Endothelial cell of umbilical vein (primary cell): ENCODE results near the gene CLCN3. TPM values are rescaled to one million over a fixed set of nuclear protein-coding genes. Genes with fewer than 3 reads are reported as not detected.

Experiments used
- BruUV-seq: library from RNA; stranded (reverse); fragments of 400-500 nt; replicated peaks from 2 replicates; lab custom pipeline; 2021; lab: Mats Ljungman, UMichigan
- CTCF ChIA-PET: fragments of 300-600, 350-600 bp; sonication (Branson Sonifier 250); formaldehyde crosslinking; loops from one replicate; lab custom pipeline; 2021; ENCODE audit warnings: antibody characterized with exemption, inconsistent platforms; lab: Charles Lee
- POLR2A ChIA-PET: fragments of 300-600, 350-600 bp; sonication (Branson Sonifier 250); formaldehyde crosslinking; loops from one replicate; lab custom pipeline; 2021; ENCODE audit warnings: antibody characterized with exemption, inconsistent platforms; lab: Charles Lee
- DNase-seq: peaks from one replicate; pipeline ENCODE4 v3.0.0-alpha.2; 2011; ENCODE audit warnings: low read depth, low spot score
- FAIRE-seq: peaks from 2 replicates; lab custom pipeline; 2011; peaks lifted over from hg19 to GRCh38; lab: Jason Lieb, UNC
- H2AFZ ChIP-seq: 2 replicates; pipeline ENCODE4 v1.6.0; 2012; ENCODE audit warnings: low read depth, low read length, control low read depth, inconsistent platforms
- H3K27ac ChIP-seq: 2 replicates; pipeline ENCODE4 v1.5.1; 2011; ENCODE audit warnings: low read depth, mild to moderate bottlenecking, control low read depth, low read length, moderate library complexity; ENCODE audit not compliant: insufficient read depth
- H3K27me3 ChIP-seq, 2 experiments: 2 replicates each; pipeline versions ENCODE4 v1.6.0 to v1.6.1; 2011; ENCODE audit warnings: low read length in 2 of 2, mixed read lengths in 1 of 2; ENCODE audit not compliant: control insufficient read depth in 2 of 2, insufficient read depth in 2 of 2
- H3K36me3 ChIP-seq, 2 experiments: 2 replicates in 1 of 2; 3 replicates in 1 of 2; pipeline ENCODE4 v1.5.1; 2011; ENCODE audit warnings: low read length in 2 of 2, mild to moderate bottlenecking in 1 of 2, moderate library complexity in 1 of 2; ENCODE audit not compliant: control insufficient read depth in 2 of 2, insufficient read depth in 2 of 2; ENCODE audit errors: extremely low read depth in 1 of 2
- H3K4me1 ChIP-seq: 3 replicates; pipeline ENCODE4 v1.5.1; 2011; ENCODE audit warnings: mild to moderate bottlenecking, low read length; ENCODE audit not compliant: control insufficient read depth, insufficient read depth; ENCODE audit errors: extremely low read depth
- H3K4me2 ChIP-seq: 2 replicates; pipeline ENCODE4 v1.6.1; 2011; ENCODE audit warnings: low read length, control low read depth, mixed read lengths; ENCODE audit not compliant: insufficient read depth
- H3K4me3 ChIP-seq, 3 experiments: fragments of 200-600 bp in 1 of 3; sonication (generic), shearing (Covaris generic) in 1 of 3; replicated peaks in 1 of 3; 2 replicates each; pipeline ENCODE4 v1.5.1; 2011 to 2016; ENCODE audit warnings: control low read depth in 3 of 3, low read length in 3 of 3, mild to moderate bottlenecking in 2 of 3, inconsistent platforms in 1 of 3, low read depth in 1 of 3, moderate library complexity in 1 of 3; ENCODE audit not compliant: insufficient read depth in 1 of 3
- H3K79me2 ChIP-seq: 2 replicates; pipeline ENCODE4 v1.6.0; 2012; ENCODE audit warnings: low read length, inconsistent platforms; ENCODE audit not compliant: control insufficient read depth, insufficient read depth
- H3K9ac ChIP-seq: replicated peaks from 2 replicates; pipeline ENCODE3; 2011; ENCODE audit warnings: low read length, control low read depth; ENCODE audit not compliant: insufficient read depth; ENCODE audit errors: extremely low read depth
- H3K9me1 ChIP-seq: replicated peaks from 3 replicates; pipeline ENCODE4 v1.6.0; 2011; ENCODE audit warnings: mild to moderate bottlenecking, low read length; ENCODE audit not compliant: control insufficient read depth, insufficient read depth; ENCODE audit errors: extremely low read depth
- H3K9me3 ChIP-seq: replicated peaks from 2 replicates; pipeline ENCODE4 v1.5.1; 2012; ENCODE audit warnings: low read length, inconsistent platforms; ENCODE audit not compliant: control insufficient read depth, insufficient read depth
- H4K20me1 ChIP-seq: replicated peaks from 2 replicates; pipeline ENCODE3; 2011; ENCODE audit warnings: mild to moderate bottlenecking, low read length; ENCODE audit not compliant: control insufficient read depth, insufficient read depth; ENCODE audit errors: extremely low read depth
- EZH2 ChIP-seq: IDR thresholded peaks from 2 replicates; pipeline ENCODE4 v1.6.1; 2012; ENCODE audit warnings: borderline replicate concordance, low read depth, mild to moderate bottlenecking, moderate library complexity, low read length, inconsistent platforms; ENCODE audit not compliant: severe bottlenecking
- FOS ChIP-seq: IDR thresholded peaks from 2 replicates; pipeline ENCODE4 v1.6.1; 2011; ENCODE audit warnings: mild to moderate bottlenecking, low read length, moderate library complexity, borderline replicate concordance; ENCODE audit not compliant: insufficient read depth
- GATA2 ChIP-seq: IDR thresholded peaks from 2 replicates; pipeline ENCODE4 v1.7.0; 2011; ENCODE audit warnings: low read depth, mild to moderate bottlenecking, moderate library complexity, mixed read lengths, low read length; ENCODE audit not compliant: insufficient read length, insufficient read depth
- JUN ChIP-seq: IDR thresholded peaks from 2 replicates; pipeline ENCODE4 v1.6.1; 2011; ENCODE audit warnings: borderline replicate concordance, low read depth; ENCODE audit not compliant: insufficient read length, insufficient read depth
- MYC ChIP-seq: IDR thresholded peaks from one replicate; pipeline ENCODE4 v1.6.1; 2011; ENCODE audit warnings: mild to moderate bottlenecking, low read depth, low read length
- POLR2A ChIP-seq: IDR thresholded peaks from 2 replicates; pipeline ENCODE4 v1.6.1; 2012; ENCODE audit warnings: low read depth, mild to moderate bottlenecking, control low read depth, low read length
- POLR2AphosphoS5 ChIP-seq: IDR thresholded peaks from 2 replicates; pipeline ENCODE4 v1.6.1; 2012; ENCODE audit warnings: low read depth, mild to moderate bottlenecking, control low read depth, low read length, moderate library complexity; ENCODE audit not compliant: insufficient read depth
- dilution Hi-C: fragments of 300-500 bp; cut with MboI; formaldehyde crosslinking; loops from one replicate; pipeline ENCODE4 v1.15.0; 2019; ENCODE audit warnings: low sequenced_read_pairs; ENCODE audit not compliant: extremely low pct_ligation_motif_present
- intact Hi-C: fragments of 100-400 bp; cut with micrococcal nuclease; formaldehyde crosslinking; loops from one replicate; pipeline ENCODE4 v1.10.0; 2022
- polyA plus RNA-seq, 4 experiments: library from polyadenylated mRNA; depleted of rRNA in 3 of 4; stranded (reverse) in 3 of 4; unstranded in 1 of 4; fragments of >200 nt; gene quantifications; 2 replicates each; pipeline versions ENCODE4 v1.2.1 to v1.2.3, GENCODE V29; 2011 to 2012; ENCODE audit warnings: missing spikeins in 1 of 4
- total RNA-seq: library from RNA; stranded (reverse); gene quantifications from 2 replicates; pipeline ENCODE4 v1.2.3, GENCODE V29; 2021
- TF ChIP-seq, protein P1 (sequence below): IDR thresholded peaks from 2 replicates; pipeline ENCODE4 v1.6.1; 2011; ENCODE audit not compliant: insufficient read depth, insufficient read length
- TF ChIP-seq, protein P2 (sequence below), 2 donors: IDR thresholded peaks; 1 replicate in 1 of 2; 2 replicates in 1 of 2; pipeline ENCODE4 v1.5.1; 2011; ENCODE audit warnings: low read length in 2 of 2, mild to moderate bottlenecking in 2 of 2, moderate library complexity in 2 of 2, control low read depth in 1 of 2, inconsistent platforms in 1 of 2, low read depth in 1 of 2; ENCODE audit not compliant: insufficient read depth in 1 of 2; ENCODE audit errors: extremely low read depth in 1 of 2

The CLCN3 gene
- total and polyA plus RNA-seq, 2 donors (not counting 3 experiments of a cell fraction or from before 2014, with no cell fraction given), result 16.5 to 51.4 TPM

DNA sequence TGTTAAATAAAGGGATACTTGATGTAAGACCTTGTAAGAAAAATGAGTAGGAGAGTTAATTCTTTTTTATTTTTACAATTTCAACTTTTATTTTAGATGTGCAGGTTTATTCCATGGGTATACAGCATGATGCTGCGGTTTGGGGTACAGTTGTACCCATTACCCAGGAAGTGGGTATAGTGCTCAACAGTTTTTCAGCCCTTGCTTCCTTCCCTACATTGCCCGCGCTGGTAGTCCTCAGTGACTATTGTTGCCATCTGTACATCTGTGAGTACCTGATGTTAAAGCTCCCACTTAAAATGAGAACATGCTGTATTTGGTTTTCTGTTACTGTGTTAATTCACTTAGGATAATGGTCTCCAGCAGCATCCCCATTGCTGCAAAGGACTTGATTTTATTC, 9.7 kb downstream of the CLCN3 start:
- no peaks in the 10 kb centered on the region for H3K9me1 ChIP-seq
- H3K4me1 ChIP-seq, result peaks cover 9% of the 10 kb centered on the region
- H3K36me3 ChIP-seq, result no peaks in the 10 kb centered on the region
- no peak overlapping the region for H3K27ac ChIP-seq
- FAIRE-seq (no peak), DNase-seq (no peak)
- ChIA-PET CTCF (interaction anchor here (0.8 kb wide), 1 partner anchor 9 kb away, joined by 3 read pairs; no protein-coding TSS in a partner anchor), POLR2A (no interaction called here)
- no TSS peak for BruUV-seq
- H4K20me1 ChIP-seq, result peaks cover 4% of the 10 kb centered on the region
- H3K9ac ChIP-seq, result no peak overlapping the region
- no peaks in the 10 kb centered on the region for H3K27me3 ChIP-seq
- H3K4me2 ChIP-seq, result no peak overlapping the region
- no peak overlapping the region for H2AFZ ChIP-seq
- H3K9me3 ChIP-seq, result no peaks in the 10 kb centered on the region
- H3K4me3 ChIP-seq, result no peak overlapping the region
- dilution Hi-C loops, result no loop called here
- TF ChIP-seq MYC, result no peak
- TF ChIP-seq JUN, result no peak
- TF ChIP-seq, protein P1, sequence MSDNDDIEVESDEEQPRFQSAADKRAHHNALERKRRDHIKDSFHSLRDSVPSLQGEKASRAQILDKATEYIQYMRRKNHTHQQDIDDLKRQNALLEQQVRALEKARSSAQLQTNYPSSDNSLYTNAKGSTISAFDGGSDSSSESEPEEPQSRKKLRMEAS, result no peak
- no peak for TF ChIP-seq EZH2
- TF ChIP-seq FOS, result no peak
- no peak for TF ChIP-seq POLR2A
- H3K79me2 ChIP-seq, result peaks cover 38% of the 10 kb centered on the region
- intact Hi-C loops, result no loop called here

DNA sequence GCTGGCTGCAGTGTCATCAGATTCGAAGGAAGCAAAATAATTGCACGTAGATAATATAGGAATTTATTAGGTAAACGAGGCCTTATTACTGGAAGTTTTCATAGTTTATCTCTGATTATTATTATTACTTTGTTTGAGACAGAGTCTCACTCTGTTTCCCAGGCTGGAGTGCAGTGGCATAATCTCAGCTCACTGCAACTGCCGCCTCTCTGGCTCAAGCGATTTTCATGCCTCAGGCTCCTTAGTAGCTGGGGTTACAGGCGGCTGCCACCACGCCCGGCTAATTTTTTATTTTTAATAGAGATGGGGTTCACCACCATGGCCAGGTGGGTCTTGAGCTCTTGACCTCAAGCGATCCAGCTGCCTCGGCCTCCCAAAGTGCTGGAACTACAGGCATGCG, 12.5 kb downstream of the CLCN3 start:
- peaks cover 9% of the 10 kb centered on the region for H3K4me1 ChIP-seq
- no peaks in the 10 kb centered on the region for H3K36me3 ChIP-seq
- no peak overlapping the region for H3K9ac ChIP-seq
- no peaks in the 10 kb centered on the region for H3K27me3 ChIP-seq
- CTCF ChIA-PET, result interaction anchor here (1.6 to 2.0 kb wide), 2 partner anchors 20 to 26 kb away, joined by 4 to 6 read pairs; partner anchors contain the start of gene NEK1
- DNase-seq (no peak), FAIRE-seq (no peak)
- no peak overlapping the region for H3K4me3 ChIP-seq
- H3K9me1 ChIP-seq, result no peaks in the 10 kb centered on the region
- BruUV-seq, result no TSS peak
- H3K79me2 ChIP-seq, result peaks cover 15% of the 10 kb centered on the region
- dilution Hi-C loops, result no loop called here
- no peak overlapping the region for H3K27ac ChIP-seq
- H2AFZ ChIP-seq, result no peak overlapping the region
- intact Hi-C loops, result no loop called here
- TF ChIP-seq, protein P1, result no peak
- TF ChIP-seq EZH2, result no peak
- TF ChIP-seq, protein P2, sequence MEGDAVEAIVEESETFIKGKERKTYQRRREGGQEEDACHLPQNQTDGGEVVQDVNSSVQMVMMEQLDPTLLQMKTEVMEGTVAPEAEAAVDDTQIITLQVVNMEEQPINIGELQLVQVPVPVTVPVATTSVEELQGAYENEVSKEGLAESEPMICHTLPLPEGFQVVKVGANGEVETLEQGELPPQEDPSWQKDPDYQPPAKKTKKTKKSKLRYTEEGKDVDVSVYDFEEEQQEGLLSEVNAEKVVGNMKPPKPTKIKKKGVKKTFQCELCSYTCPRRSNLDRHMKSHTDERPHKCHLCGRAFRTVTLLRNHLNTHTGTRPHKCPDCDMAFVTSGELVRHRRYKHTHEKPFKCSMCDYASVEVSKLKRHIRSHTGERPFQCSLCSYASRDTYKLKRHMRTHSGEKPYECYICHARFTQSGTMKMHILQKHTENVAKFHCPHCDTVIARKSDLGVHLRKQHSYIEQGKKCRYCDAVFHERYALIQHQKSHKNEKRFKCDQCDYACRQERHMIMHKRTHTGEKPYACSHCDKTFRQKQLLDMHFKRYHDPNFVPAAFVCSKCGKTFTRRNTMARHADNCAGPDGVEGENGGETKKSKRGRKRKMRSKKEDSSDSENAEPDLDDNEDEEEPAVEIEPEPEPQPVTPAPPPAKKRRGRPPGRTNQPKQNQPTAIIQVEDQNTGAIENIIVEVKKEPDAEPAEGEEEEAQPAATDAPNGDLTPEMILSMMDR (IDR thresholded peaks at IDR 0.05; ENCODE audit: extremely low read depth in 1 of 2, insufficient read depth in 1 of 2, low read depth in 1 of 2, low read length in 2 of 2), result no peak
- TF ChIP-seq MYC, result no peak
- no peak for TF ChIP-seq POLR2AphosphoS5
- TF ChIP-seq JUN, result no peak
- TF ChIP-seq POLR2A, result no peak
- TF ChIP-seq GATA2, result no peak
- no peak for TF ChIP-seq FOS
- POLR2A ChIA-PET, result no interaction called here
- H3K9me3 ChIP-seq, result no peaks in the 10 kb centered on the region
- H4K20me1 ChIP-seq, result no peaks in the 10 kb centered on the region
- peak overlapping the region; percentile 12 for H3K4me2 ChIP-seq
